Body of pancreas (tissue), 4 donors: ENCODE measurements around the gene CHN1. TPM values are rescaled to one million over a fixed set of nuclear protein-coding genes. Genes with fewer than 3 reads are reported as not detected.

Experiments used
- ATAC-seq: fragments of 150-250 bp; one replicate; pipeline ENCODE4 v1.9.1; 2016
- DNase-seq, 4 donors: peaks; one replicate each; pipeline ENCODE4 v3.0.0-alpha.2; 2019
- H3K27ac ChIP-seq, 4 donors: fragments of 200-600 bp; sonication (generic); 1 replicate in 3 of 4; 2 replicates in 1 of 4; pipeline versions ENCODE4 v1.5.1 to v1.6.1; 2016 to 2019; ENCODE audit warnings: mild to moderate bottlenecking in 1 of 4, mixed read lengths in 1 of 4, moderate library complexity in 1 of 4
- H3K27me3 ChIP-seq, 2 donors: fragments of 200-600 bp; sonication (generic); one replicate each; pipeline ENCODE4 v1.6.0; 2016; ENCODE audit warnings: mild to moderate bottlenecking in 1 of 2
- H3K36me3 ChIP-seq, 2 donors: fragments of 200-600 bp; sonication (generic); replicated peaks in 1 of 2; 2 replicates each; pipeline ENCODE4 v1.5.1; 2016; ENCODE audit warnings: low read depth in 2 of 2; ENCODE audit not compliant: insufficient read depth in 1 of 2
- H3K4me1 ChIP-seq: fragments of 200-600 bp; sonication (generic); one replicate; pipeline ENCODE4 v1.6.0; 2016
- H3K4me3 ChIP-seq, 2 donors: fragments of 200-600 bp; sonication (generic); 1 replicate in 1 of 2; 2 replicates in 1 of 2; pipeline ENCODE4 v1.5.1; 2016 to 2019
- H3K9me3 ChIP-seq, 3 donors: fragments of 200-600 bp; sonication (generic); 1 replicate in 2 of 3; 2 replicates in 1 of 3; pipeline ENCODE4 v1.5.1; 2016
- POLR2A ChIP-seq, 3 donors: fragments of 450-650 bp; IDR thresholded peaks; one replicate each; pipeline ENCODE4 v1.6.1; 2016; ENCODE audit warnings: antibody characterized with exemption in 3 of 3, mild to moderate bottlenecking in 2 of 3
- WGBS, 2 donors: methylation state at CpG; one replicate each; pipeline ENCODE4 v1.1.5; 2017; 5-methylcytosine and 5-hydroxymethylcytosine counted together
- intact Hi-C: fragments of 100-400 bp; cut with DNase I; formaldehyde crosslinking; loops from one replicate; pipeline ENCODE4 v1.15.1; 2023
- total RNA-seq, 2 donors: library from RNA; depleted of rRNA; stranded (reverse); fragments of >200 nt; gene quantifications; one replicate each; pipeline ENCODE4 v1.1.0, GENCODE V29; 2016
- TF ChIP-seq, protein P1 (sequence below), 7 experiments: fragments of 450-650 bp in 4 of 7; fragments of 200-600 bp in 3 of 7; sonication (generic) in 3 of 7; IDR thresholded peaks; one replicate each; pipeline ENCODE4 v1.5.1; 2016 to 2019; ENCODE audit warnings: antibody characterized with exemption in 7 of 7

Gene CHN1
- total RNA-seq, 2 donors from 2014 or later: 2.9 to 11.9 TPM

GRCh38 chr2:175039490-175039889, 34.3 kb upstream of the CHN1 start:
- 90 to 100% methylated on average over 3 of the region's 3 CpGs for WGBS, 2 donors
- TF ChIP-seq, protein P1, sequence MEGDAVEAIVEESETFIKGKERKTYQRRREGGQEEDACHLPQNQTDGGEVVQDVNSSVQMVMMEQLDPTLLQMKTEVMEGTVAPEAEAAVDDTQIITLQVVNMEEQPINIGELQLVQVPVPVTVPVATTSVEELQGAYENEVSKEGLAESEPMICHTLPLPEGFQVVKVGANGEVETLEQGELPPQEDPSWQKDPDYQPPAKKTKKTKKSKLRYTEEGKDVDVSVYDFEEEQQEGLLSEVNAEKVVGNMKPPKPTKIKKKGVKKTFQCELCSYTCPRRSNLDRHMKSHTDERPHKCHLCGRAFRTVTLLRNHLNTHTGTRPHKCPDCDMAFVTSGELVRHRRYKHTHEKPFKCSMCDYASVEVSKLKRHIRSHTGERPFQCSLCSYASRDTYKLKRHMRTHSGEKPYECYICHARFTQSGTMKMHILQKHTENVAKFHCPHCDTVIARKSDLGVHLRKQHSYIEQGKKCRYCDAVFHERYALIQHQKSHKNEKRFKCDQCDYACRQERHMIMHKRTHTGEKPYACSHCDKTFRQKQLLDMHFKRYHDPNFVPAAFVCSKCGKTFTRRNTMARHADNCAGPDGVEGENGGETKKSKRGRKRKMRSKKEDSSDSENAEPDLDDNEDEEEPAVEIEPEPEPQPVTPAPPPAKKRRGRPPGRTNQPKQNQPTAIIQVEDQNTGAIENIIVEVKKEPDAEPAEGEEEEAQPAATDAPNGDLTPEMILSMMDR (IDR thresholded peaks at IDR 0.05): no peak
- TF ChIP-seq POLR2A (IDR thresholded peaks at IDR 0.05): no peak
- H3K36me3 ChIP-seq: no peaks in the 10 kb centered on the region
- no peak overlapping the region for H3K27ac ChIP-seq
- intact Hi-C loops: no loop called here
- no peaks in the 10 kb centered on the region for H3K27me3 ChIP-seq
- no peak for ATAC-seq
- H3K9me3 ChIP-seq: no peaks in the 10 kb centered on the region
- no peak for DNase-seq
- H3K4me3 ChIP-seq: no peak overlapping the region
- H3K4me1 ChIP-seq: peaks cover 4% of the 10 kb centered on the region

DNA sequence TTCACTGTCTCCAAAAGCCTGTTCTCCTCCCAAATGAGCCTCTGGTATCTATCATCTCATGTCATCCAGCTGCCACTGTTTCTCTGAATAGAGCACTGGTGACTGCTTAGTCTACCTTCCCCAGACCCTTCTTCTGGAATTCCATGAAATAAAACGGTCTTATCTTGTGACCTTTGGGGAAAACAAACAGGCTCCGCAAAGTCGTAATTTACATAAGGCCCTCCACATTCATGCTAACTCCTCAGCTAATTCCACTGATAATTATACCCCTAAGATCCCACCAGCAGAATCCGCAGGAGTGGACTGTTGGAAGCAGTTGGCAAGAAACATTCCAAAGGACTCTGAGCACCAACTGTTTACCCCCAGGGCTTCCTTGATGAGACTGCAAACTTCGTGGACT, 33.9 kb upstream of the CHN1 start:
- intact Hi-C loops: no loop called here
- WGBS, 2 donors: 60 to 65% methylated on average over 5 of the region's 5 CpGs

GRCh38 chr2:175037941-175038340, 32.8 kb upstream of the CHN1 start:
- ATAC-seq: no peak
- TF ChIP-seq POLR2A (IDR thresholded peaks at IDR 0.05): no peak
- TF ChIP-seq, protein P1 (IDR thresholded peaks at IDR 0.05): no peak
- Histone ChIP-seq H3K9me3 (no peaks in the 10 kb centered on the region), H3K27me3 (no peaks in the 10 kb centered on the region), H3K4me3 (no peak overlapping the region), H3K36me3 (no peaks in the 10 kb centered on the region), H3K4me1 (peaks cover 4% of the 10 kb centered on the region), H3K27ac (no peak overlapping the region)
- 67 to 75% methylated on average over 2 of the region's 2 CpGs for WGBS, 2 donors
- intact Hi-C loops: no loop called here
- DNase-seq: no peak

More for the DNA sequence above, 33.9 kb upstream of the CHN1 start:
- Histone ChIP-seq H3K4me3 (no peak overlapping the region), H3K27ac (no peak overlapping the region), H3K9me3 (no peaks in the 10 kb centered on the region), H3K27me3 (no peaks in the 10 kb centered on the region), H3K4me1 (peaks cover 4% of the 10 kb centered on the region), H3K36me3 (no peaks in the 10 kb centered on the region)
- DNase-seq (no peak), ATAC-seq (no peak)
- TF ChIP-seq POLR2A (IDR thresholded peaks at IDR 0.05): no peak
- TF ChIP-seq, protein P1 (IDR thresholded peaks at IDR 0.05): no peak

GRCh38 chr2:175036582-175037018, 31.4 kb upstream of the CHN1 start:
- intact Hi-C loops: no loop called here
- H3K4me1 ChIP-seq: peaks cover 4% of the 10 kb centered on the region
- no peak overlapping the region for H3K27ac ChIP-seq
- TF ChIP-seq, protein P1 (IDR thresholded peaks at IDR 0.05): peak; percentile 24 to 64 (median 55)
- no peak for TF ChIP-seq POLR2A (IDR thresholded peaks at IDR 0.05)
- H3K36me3 ChIP-seq: no peaks in the 10 kb centered on the region
- no peak overlapping the region for H3K4me3 ChIP-seq
- ATAC-seq (no peak), DNase-seq (no peak)
- 48 to 58% methylated on average over 5 of the region's 5 CpGs for WGBS, 2 donors
- no peaks in the 10 kb centered on the region for H3K9me3 ChIP-seq
- no peaks in the 10 kb centered on the region for H3K27me3 ChIP-seq

DNA sequence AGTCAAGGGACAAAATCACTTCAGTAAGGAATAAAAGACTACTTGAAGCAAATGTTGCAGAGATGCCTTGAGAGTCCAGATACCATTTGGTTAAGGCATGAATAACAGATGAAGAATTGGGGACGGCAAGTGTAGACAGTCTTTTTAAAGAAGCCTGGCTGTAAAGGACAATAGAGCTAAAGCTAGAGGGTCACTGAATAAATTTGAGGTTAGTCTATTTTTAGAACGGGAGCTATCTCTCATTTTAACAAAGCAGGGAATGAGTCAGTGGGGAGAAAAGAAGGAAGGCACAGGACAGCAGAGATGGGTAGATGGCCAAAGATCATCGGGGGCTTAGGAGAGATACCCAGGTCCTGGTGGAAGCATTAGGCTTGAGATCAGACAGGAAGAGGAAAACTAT, 30.6 kb upstream of the CHN1 start:
- ATAC-seq: no peak
- 50 to 61% methylated on average over 3 of the region's 3 CpGs for WGBS, 2 donors
- H3K4me3 ChIP-seq: no peak overlapping the region
- TF ChIP-seq POLR2A (IDR thresholded peaks at IDR 0.05): no peak
- TF ChIP-seq, protein P1 (IDR thresholded peaks at IDR 0.05): no peak
- no peaks in the 10 kb centered on the region for H3K36me3 ChIP-seq
- no peak overlapping the region for H3K27ac ChIP-seq
- DNase-seq: no peak
- peaks cover 4% of the 10 kb centered on the region for H3K4me1 ChIP-seq
- H3K9me3 ChIP-seq: no peaks in the 10 kb centered on the region
- intact Hi-C loops: no loop called here
- H3K27me3 ChIP-seq: no peaks in the 10 kb centered on the region
